ENCODE measurements around the gene ATP10A.
"Not testable (repeated sequence)": the region's sequence is repeated elsewhere in the genome, so short reads cannot be mapped to it uniquely, and the experiment has no call there.

GRCh38 chr15:25880877-25881276 lies 17.8 kb upstream of the ATP10A start:
- not testable (repeated sequence) for TF ChIP-seq POLR2A (IDR thresholded peaks at IDR 0.05; ENCODE audit: low read depth, low read length); POLR2AphosphoS5 (IDR thresholded peaks at IDR 0.05; ENCODE audit: low read depth, low read length); TAF1 (IDR thresholded peaks at IDR 0.05; ENCODE audit: low read depth, low read length); SPI1 (IDR thresholded peaks at IDR 0.05; ENCODE audit: low read depth, low read length); POU2F2 (IDR thresholded peaks at IDR 0.05; ENCODE audit: low read depth, low read length); PAX5 (IDR thresholded peaks at IDR 0.05; ENCODE audit: insufficient read depth, low read length, severe bottlenecking)
